Lower leg skin (tissue), 3 donors: ENCODE results near the gene EPB41L2.

Experiments
- POLR2A ChIP-seq, 2 donors: fragments of 450-650 bp; IDR thresholded peaks; one replicate each; pipeline ENCODE4 v1.6.1; 2016 to 2017; ENCODE audit warnings: antibody characterized with exemption in 2 of 2, mild to moderate bottlenecking in 1 of 2, moderate library complexity in 1 of 2
- TF ChIP-seq, protein P1 (sequence below), 3 donors: fragments of 450-650 bp; IDR thresholded peaks; one replicate each; pipeline ENCODE4 v1.5.1; 2016; ENCODE audit warnings: antibody characterized with exemption in 3 of 3, mild to moderate bottlenecking in 3 of 3, moderate library complexity in 2 of 3

DNA sequence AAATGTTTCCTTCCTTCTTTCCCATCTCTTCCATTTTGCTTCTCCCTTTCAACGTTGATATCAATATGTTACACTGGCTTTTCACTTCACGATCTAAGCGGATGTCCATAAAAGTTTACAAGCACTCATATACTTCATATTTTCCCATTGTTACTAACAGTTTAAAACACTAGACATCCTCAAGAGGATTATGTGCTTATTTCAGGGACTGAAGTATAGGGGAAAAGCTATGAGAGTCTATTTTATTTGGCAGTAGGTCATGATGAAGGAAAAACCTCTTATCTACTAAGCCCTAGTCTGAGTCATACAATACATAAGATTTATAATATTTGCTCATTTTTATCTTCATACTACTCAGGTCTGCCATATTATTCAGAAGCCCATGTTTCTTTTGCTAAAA lies 20.6 kb upstream of the EPB41L2 start:
- TF ChIP-seq, protein P1, sequence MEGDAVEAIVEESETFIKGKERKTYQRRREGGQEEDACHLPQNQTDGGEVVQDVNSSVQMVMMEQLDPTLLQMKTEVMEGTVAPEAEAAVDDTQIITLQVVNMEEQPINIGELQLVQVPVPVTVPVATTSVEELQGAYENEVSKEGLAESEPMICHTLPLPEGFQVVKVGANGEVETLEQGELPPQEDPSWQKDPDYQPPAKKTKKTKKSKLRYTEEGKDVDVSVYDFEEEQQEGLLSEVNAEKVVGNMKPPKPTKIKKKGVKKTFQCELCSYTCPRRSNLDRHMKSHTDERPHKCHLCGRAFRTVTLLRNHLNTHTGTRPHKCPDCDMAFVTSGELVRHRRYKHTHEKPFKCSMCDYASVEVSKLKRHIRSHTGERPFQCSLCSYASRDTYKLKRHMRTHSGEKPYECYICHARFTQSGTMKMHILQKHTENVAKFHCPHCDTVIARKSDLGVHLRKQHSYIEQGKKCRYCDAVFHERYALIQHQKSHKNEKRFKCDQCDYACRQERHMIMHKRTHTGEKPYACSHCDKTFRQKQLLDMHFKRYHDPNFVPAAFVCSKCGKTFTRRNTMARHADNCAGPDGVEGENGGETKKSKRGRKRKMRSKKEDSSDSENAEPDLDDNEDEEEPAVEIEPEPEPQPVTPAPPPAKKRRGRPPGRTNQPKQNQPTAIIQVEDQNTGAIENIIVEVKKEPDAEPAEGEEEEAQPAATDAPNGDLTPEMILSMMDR (IDR thresholded peaks at IDR 0.05), result no peak
- no peak for TF ChIP-seq POLR2A (IDR thresholded peaks at IDR 0.05)
